HepG2 (cell line): ENCODE results near the gene CTDP1. TPM values are rescaled to one million over a fixed set of nuclear protein-coding genes. Genes with fewer than 3 reads are reported as not detected.

Source experiments
- CBX5 ChIP-seq: sonication (generic); formaldehyde crosslinking; IDR thresholded peaks from 2 replicates; pipeline ENCODE4 v1.4.0; 2020; ENCODE audit warnings: missing genetic modification reagents, borderline replicate concordance
- CERS6 ChIP-seq: sonication (generic); formaldehyde crosslinking; IDR thresholded peaks from 2 replicates; pipeline ENCODE4 v1.5.0; 2020; ENCODE audit warnings: missing genetic modification reagents
- EED ChIP-seq: sonication (generic); formaldehyde crosslinking; IDR thresholded peaks from 2 replicates; pipeline ENCODE4 v1.5.0; 2020; ENCODE audit warnings: mild to moderate bottlenecking, missing genetic modification reagents
- EHMT2 ChIP-seq: fragments of 200-600 bp; sonication (generic); IDR thresholded peaks from 2 replicates; pipeline ENCODE4 v1.7.0; 2017; ENCODE audit warnings: antibody characterized with exemption, low read depth, low read length, borderline replicate concordance
- FOXJ3 ChIP-seq: sonication (generic); formaldehyde crosslinking; IDR thresholded peaks from 2 replicates; pipeline ENCODE4 v1.4.0; 2020; ENCODE audit warnings: missing genetic modification reagents, mild to moderate bottlenecking, borderline replicate concordance
- GFI1 ChIP-seq: sonication (generic); formaldehyde crosslinking; IDR thresholded peaks from 2 replicates; pipeline ENCODE4 v1.5.0; 2020; ENCODE audit warnings: missing genetic modification reagents, mild to moderate bottlenecking, borderline replicate concordance
- HNF4G ChIP-seq, 2 experiments: sonication (generic) in 1 of 2; formaldehyde crosslinking in 1 of 2; IDR thresholded peaks; 2 replicates each; pipeline versions ENCODE4 v1.4.0 to v1.6.1; 2011 to 2020; ENCODE audit warnings: borderline replicate concordance in 2 of 2, low read depth in 2 of 2, mild to moderate bottlenecking in 2 of 2, low read length in 1 of 2, missing genetic modification reagents in 1 of 2, moderate library complexity in 1 of 2
- MEF2D ChIP-seq: sonication (generic); formaldehyde crosslinking; IDR thresholded peaks from 2 replicates; pipeline ENCODE4 v1.5.1; 2020; ENCODE audit warnings: mild to moderate bottlenecking, missing genetic modification reagents
- NFKBIZ ChIP-seq: IDR thresholded peaks from 2 replicates; pipeline ENCODE4 v1.6.1; 2018; ENCODE audit warnings: missing genetic modification reagents, missing compliant biosample characterization
- NR2F1 ChIP-seq, 2 experiments: fragments of 450-650 bp in 1 of 2; formaldehyde crosslinking in 1 of 2; IDR thresholded peaks; 2 replicates each; pipeline versions ENCODE4 v1.5.0 to v1.6.1; 2016 to 2020; ENCODE audit warnings: mild to moderate bottlenecking in 1 of 2, missing compliant biosample characterization in 1 of 2, missing genetic modification reagents in 1 of 2, moderate library complexity in 1 of 2
- RAD51 ChIP-seq: fragments of 450-650 bp; IDR thresholded peaks from 2 replicates; pipeline ENCODE4 v1.6.1; 2016; ENCODE audit warnings: borderline replicate concordance
- SCMH1 ChIP-seq: sonication (generic); formaldehyde crosslinking; IDR thresholded peaks from 2 replicates; pipeline ENCODE4 v1.9.0; 2021; ENCODE audit warnings: missing genetic modification reagents, mild to moderate bottlenecking, borderline replicate concordance
- SPEN ChIP-seq: sonication (generic); formaldehyde crosslinking; IDR thresholded peaks from 2 replicates; pipeline ENCODE4 v1.5.1; 2020; ENCODE audit warnings: low read depth, mild to moderate bottlenecking, missing genetic modification reagents
- U2AF1 ChIP-seq: fragments of 200-400 bp; formaldehyde crosslinking; optimal IDR thresholded peaks from 2 replicates; pipeline ENCODE3; 2017; ENCODE audit warnings: mild to moderate bottlenecking, low read depth, low read length
- ZBTB46 ChIP-seq: sonication (generic); formaldehyde crosslinking; IDR thresholded peaks from 2 replicates; pipeline ENCODE4 v1.4.0; 2020; ENCODE audit warnings: mild to moderate bottlenecking, missing genetic modification reagents, borderline replicate concordance
- ZEB1 ChIP-seq: IDR thresholded peaks from 2 replicates; pipeline ENCODE4 v1.6.1; 2012; ENCODE audit warnings: mild to moderate bottlenecking, low read depth, inconsistent platforms; ENCODE audit not compliant: insufficient replicate concordance
- ZNF318 ChIP-seq: sonication (generic); formaldehyde crosslinking; IDR thresholded peaks from 2 replicates; pipeline ENCODE4 v1.4.0; 2020; ENCODE audit warnings: mild to moderate bottlenecking, missing genetic modification reagents
- ZNF333 ChIP-seq: sonication (generic); formaldehyde crosslinking; IDR thresholded peaks from 2 replicates; pipeline ENCODE4 v1.4.0; 2020; ENCODE audit warnings: mild to moderate bottlenecking, missing genetic modification reagents, borderline replicate concordance
- polyA plus RNA-seq, 8 experiments: library from polyadenylated mRNA; depleted of rRNA in 3 of 8; stranded (reverse) in 7 of 8; unstranded in 1 of 8; fragments of >200 nt; fragmentation: Illumina TruSeq in 4 of 8; extraction: Trizol in 4 of 8; gene quantifications; 2 replicates each; pipeline versions ENCODE4 v1.2.1 to v1.2.3, GENCODE V29; 2011 to 2016; ENCODE audit warnings: low read depth in 4 of 8, missing spikeins in 1 of 8, mixed read lengths in 1 of 8; ENCODE audit not compliant: insufficient read depth in 1 of 8
- total RNA-seq, 5 experiments: library from RNA; depleted of rRNA; stranded (reverse); fragments of >200 nt; fragmentation: Illumina TruSeq; extraction: Trizol; gene quantifications; 2 replicates each; pipeline ENCODE4 v1.2.3, GENCODE V29; 2016; ENCODE audit warnings: low read depth in 1 of 5

The CTDP1 gene
- total and polyA plus RNA-seq, 2 of the 13 experiments (the other 11 are each of a cell fraction or from before 2014, with no cell fraction given), result 6.9 to 11.0 TPM

GRCh38 chr18:79795446-79795845, 115.8 kb downstream of the CTDP1 start (continued):
- TF ChIP-seq CERS6 (CRISPR knock-in tag) (no peak), ZBTB46 (CRISPR knock-in tag) (no peak), NFKBIZ (peak; percentile 72; the same call in 1 of the 2 replicates), EED (CRISPR knock-in tag) (no peak), U2AF1 (no peak), NR2F1 (CRISPR knock-in tag; IDR thresholded peaks at IDR 0.05) (0 out of 4 replicates have a peak, but pooled peaks of 1 of the 2 experiments have one; percentile 14), ZNF333 (CRISPR knock-in tag) (no peak), EHMT2 (no peak), MEF2D (CRISPR knock-in tag) (no peak), SPEN (CRISPR knock-in tag) (peak; percentile 52; the same call in 1 of the 2 replicates), ZEB1 (no peak), ZNF318 (no peak), HNF4G (IDR thresholded peaks at IDR 0.05; ENCODE audit: borderline replicate concordance, low read depth, low read length) (no peak), HNF4G (CRISPR knock-in tag; IDR thresholded peaks at IDR 0.05; ENCODE audit: borderline replicate concordance, low read depth) (peak; percentile 74; the same call in 1 of the 2 replicates), SCMH1 (no peak), RAD51 (no peak), GFI1 (no peak), FOXJ3 (CRISPR knock-in tag) (no peak), CBX5 (CRISPR knock-in tag) (peak; percentile 63; the same call in 1 of the 2 replicates)
